OCI-LY7 (cell line): ENCODE measurements around the gene MBIP.

Experiments used
- CTCF ChIP-seq: fragments of 200-600 bp; sonication (generic); conservative IDR thresholded peaks from 2 replicates; pipeline ENCODE4 v1.5.1; 2014; ENCODE audit warnings: mild to moderate bottlenecking, antibody characterized with exemption, low read length, moderate library complexity, mixed read lengths
- EZH2phosphoT487 ChIP-seq: fragments of 200-600 bp; sonication (generic); IDR thresholded peaks from 2 replicates; pipeline ENCODE4 v1.6.1; 2018; ENCODE audit warnings: low read depth, borderline replicate concordance, mild to moderate bottlenecking, mixed run types, antibody characterized with exemption, low read length, moderate library complexity, mixed read lengths

GRCh38 chr14:36279306-36280190 lies 40.9 kb downstream of the MBIP start:
- TF ChIP-seq CTCF (no peak), EZH2phosphoT487 (no peak)
